Activated CD4-positive, alpha-beta T cell treated with anti-CD3 and anti-CD28 coated beads, Interleukin-2, amount 50 U/mL, for 48 hours (primary cell): ENCODE results near the gene TSPAN15.

ENCODE experiments used
- DNase-seq, 2 experiments: peaks; one replicate each; pipeline ENCODE4 v3.0.0-alpha.2; 2020

The TSPAN15 gene

GRCh38 chr10:69489506-69490090, 38.3 kb downstream of the TSPAN15 start:
- DNase-seq = no peak

GRCh38 chr10:69490876-69491275, 39.6 kb downstream of the TSPAN15 start:
- no peak for DNase-seq

GRCh38 chr10:69491611-69492010, 40.3 kb downstream of the TSPAN15 start:
- DNase-seq = no peak

GRCh38 chr10:69492091-69492745, 41.0 kb downstream of the TSPAN15 start:
- no peak for DNase-seq

- DNase-seq = no peak
These were observed 41.6 kb downstream of the TSPAN15 start for GRCh38 chr10:69492746-69493462.

- no peak for DNase-seq
These were observed 43.6 kb downstream of the TSPAN15 start for GRCh38 chr10:69494626-69495558.

- no peak for DNase-seq
These were observed 44.4 kb downstream of the TSPAN15 start for GRCh38 chr10:69495666-69496065.

GRCh38 chr10:69496352-69497230, 45.3 kb downstream of the TSPAN15 start:
- no peak for DNase-seq

GRCh38 chr10:69497231-69497561, 45.9 kb downstream of the TSPAN15 start:
- DNase-seq = no peak

GRCh38 chr10:69497611-69498390, 46.5 kb downstream of the TSPAN15 start:
- no peak for DNase-seq

GRCh38 chr10:69498711-69499471, 47.6 kb downstream of the TSPAN15 start:
- no peak for DNase-seq

- no peak for DNase-seq
These were observed 48.7 kb downstream of the TSPAN15 start for GRCh38 chr10:69499726-69500689.

GRCh38 chr10:69500864-69501468, 49.7 kb downstream of the TSPAN15 start:
- no peak for DNase-seq

GRCh38 chr10:69501657-69502056, 50.4 kb downstream of the TSPAN15 start:
- no peak for DNase-seq

- no peak for DNase-seq
These were observed 51.3 kb downstream of the TSPAN15 start for GRCh38 chr10:69502589-69502988.

- no peak for DNase-seq
These were observed 52.0 kb downstream of the TSPAN15 start for GRCh38 chr10:69503001-69503895.

GRCh38 chr10:69503896-69504265, 52.6 kb downstream of the TSPAN15 start:
- DNase-seq = no peak
